ENCODE data around the gene ZDHHC17. TPM values are rescaled to one million over a fixed set of nuclear protein-coding genes. Genes with fewer than 3 reads are reported as not detected.

The ZDHHC17 gene
- total RNA-seq, 1 donor: 42.0 TPM

DNA sequence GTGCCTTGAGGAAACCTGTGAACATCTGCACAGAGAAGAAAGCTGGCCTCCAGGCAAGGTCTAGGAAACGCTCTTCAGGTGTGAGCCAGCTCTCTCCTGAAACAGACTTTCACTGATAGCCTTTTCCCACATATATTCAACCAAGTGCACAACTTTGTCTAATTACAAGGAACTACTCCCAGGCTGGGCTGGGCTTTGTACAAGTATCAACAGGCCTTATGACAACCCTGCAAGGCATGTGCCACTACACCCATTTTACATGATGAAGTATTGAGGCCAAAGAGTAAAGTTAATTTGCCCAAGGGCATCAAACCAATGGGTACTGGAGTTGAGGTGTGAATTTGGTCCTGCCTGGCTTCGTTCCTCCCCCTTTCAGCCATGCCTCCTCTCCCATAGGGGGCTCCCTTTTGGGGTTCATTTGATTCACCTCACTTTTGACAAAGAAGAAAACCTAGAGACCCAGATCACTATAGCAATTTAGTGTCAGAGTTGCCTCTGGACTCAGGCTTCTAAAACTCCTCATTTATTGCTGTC, 112.8 kb downstream of the ZDHHC17 start:
- Histone ChIP-seq H4K20me1 (ENCODE audit: insufficient read depth, low read length) (no peaks in the 10 kb centered on the region), H3K4me1 (ENCODE audit: insufficient read depth, low read length) (peaks cover 7% of the 10 kb centered on the region), H3K79me2 (ENCODE audit: insufficient read depth, low read length) (no peaks in the 10 kb centered on the region), H3K27ac (ENCODE audit: low read depth, low read length) (no peak overlapping the region), H2AFZ (ENCODE audit: low read length) (no peak overlapping the region), H3K4me2 (ENCODE audit: insufficient read depth, low read length) (no peak overlapping the region), H3K27me3 (ENCODE audit: insufficient read depth, low read length) (no peaks in the 10 kb centered on the region), H3K9me3 (ENCODE audit: low read depth, low read length) (no peaks in the 10 kb centered on the region), H3K4me3 (ENCODE audit: insufficient read depth, low read length) (no peak overlapping the region), H3K36me3 (ENCODE audit: insufficient read depth, low read length) (no peaks in the 10 kb centered on the region)
- TF ChIP-seq, protein P1, sequence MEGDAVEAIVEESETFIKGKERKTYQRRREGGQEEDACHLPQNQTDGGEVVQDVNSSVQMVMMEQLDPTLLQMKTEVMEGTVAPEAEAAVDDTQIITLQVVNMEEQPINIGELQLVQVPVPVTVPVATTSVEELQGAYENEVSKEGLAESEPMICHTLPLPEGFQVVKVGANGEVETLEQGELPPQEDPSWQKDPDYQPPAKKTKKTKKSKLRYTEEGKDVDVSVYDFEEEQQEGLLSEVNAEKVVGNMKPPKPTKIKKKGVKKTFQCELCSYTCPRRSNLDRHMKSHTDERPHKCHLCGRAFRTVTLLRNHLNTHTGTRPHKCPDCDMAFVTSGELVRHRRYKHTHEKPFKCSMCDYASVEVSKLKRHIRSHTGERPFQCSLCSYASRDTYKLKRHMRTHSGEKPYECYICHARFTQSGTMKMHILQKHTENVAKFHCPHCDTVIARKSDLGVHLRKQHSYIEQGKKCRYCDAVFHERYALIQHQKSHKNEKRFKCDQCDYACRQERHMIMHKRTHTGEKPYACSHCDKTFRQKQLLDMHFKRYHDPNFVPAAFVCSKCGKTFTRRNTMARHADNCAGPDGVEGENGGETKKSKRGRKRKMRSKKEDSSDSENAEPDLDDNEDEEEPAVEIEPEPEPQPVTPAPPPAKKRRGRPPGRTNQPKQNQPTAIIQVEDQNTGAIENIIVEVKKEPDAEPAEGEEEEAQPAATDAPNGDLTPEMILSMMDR (IDR thresholded peaks at IDR 0.05; ENCODE audit: extremely low read depth, low read depth, low read length): no peak
- DNase-seq (ENCODE audit: insufficient read length, low spot score, missing footprints): no peak

DNA sequence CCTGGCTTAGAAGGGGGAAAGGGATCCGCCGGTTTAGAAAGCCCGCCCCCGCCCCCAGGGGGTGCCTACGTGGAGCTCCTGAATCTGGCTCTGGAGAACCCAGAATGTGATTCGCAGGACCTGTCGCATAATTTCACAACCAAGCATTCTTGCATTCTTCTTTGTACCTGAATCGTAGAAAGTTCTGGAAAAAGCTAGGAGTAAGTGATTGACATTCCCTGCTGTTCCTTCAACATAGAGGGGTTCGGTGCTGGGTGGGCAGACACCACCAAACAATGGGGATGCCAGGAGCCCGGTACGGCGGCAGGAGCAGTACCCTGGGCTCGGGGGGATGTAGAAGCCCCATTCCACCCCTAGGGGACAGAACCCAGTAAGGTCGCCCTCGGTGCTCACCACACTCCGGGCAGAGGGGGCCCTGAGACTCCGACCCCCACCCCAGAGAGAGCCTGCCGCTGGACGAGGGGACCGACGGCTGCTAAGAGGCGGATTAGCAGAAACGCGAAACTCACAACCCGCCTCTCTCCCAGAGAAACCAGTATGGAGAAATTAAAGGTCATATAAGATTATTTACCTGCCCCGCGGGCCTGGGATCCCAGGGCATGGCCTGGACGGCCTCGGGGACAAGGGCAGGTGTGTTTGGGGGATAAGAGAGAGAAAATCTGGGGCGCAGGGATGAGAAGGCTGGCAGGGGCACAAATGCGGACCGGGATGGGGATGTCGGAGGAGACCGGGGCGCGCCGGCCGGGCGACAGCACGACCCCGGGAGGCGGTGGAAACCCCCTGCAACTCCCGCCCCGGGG, 114.4 kb downstream of the ZDHHC17 start:
- Histone ChIP-seq H3K36me3 (ENCODE audit: insufficient read depth, low read length) (no peaks in the 10 kb centered on the region), H4K20me1 (ENCODE audit: insufficient read depth, low read length) (no peaks in the 10 kb centered on the region), H3K4me3 (ENCODE audit: insufficient read depth, low read length) (peak overlapping the region; percentile 84), H3K4me2 (ENCODE audit: insufficient read depth, low read length) (peak overlapping the region; percentile 94), H2AFZ (ENCODE audit: low read length) (peak overlapping the region; percentile 79), H3K27ac (ENCODE audit: low read depth, low read length) (peak overlapping the region; percentile 25), H3K27me3 (ENCODE audit: insufficient read depth, low read length) (no peaks in the 10 kb centered on the region), H3K4me1 (ENCODE audit: insufficient read depth, low read length) (peaks cover 7% of the 10 kb centered on the region), H3K9me3 (ENCODE audit: low read depth, low read length) (no peaks in the 10 kb centered on the region), H3K79me2 (ENCODE audit: insufficient read depth, low read length) (no peaks in the 10 kb centered on the region)
- TF ChIP-seq, protein P1 (IDR thresholded peaks at IDR 0.05; ENCODE audit: extremely low read depth, low read depth, low read length): no peak
- peak; percentile 74 for DNase-seq (ENCODE audit: insufficient read length, low spot score, missing footprints)

DNA sequence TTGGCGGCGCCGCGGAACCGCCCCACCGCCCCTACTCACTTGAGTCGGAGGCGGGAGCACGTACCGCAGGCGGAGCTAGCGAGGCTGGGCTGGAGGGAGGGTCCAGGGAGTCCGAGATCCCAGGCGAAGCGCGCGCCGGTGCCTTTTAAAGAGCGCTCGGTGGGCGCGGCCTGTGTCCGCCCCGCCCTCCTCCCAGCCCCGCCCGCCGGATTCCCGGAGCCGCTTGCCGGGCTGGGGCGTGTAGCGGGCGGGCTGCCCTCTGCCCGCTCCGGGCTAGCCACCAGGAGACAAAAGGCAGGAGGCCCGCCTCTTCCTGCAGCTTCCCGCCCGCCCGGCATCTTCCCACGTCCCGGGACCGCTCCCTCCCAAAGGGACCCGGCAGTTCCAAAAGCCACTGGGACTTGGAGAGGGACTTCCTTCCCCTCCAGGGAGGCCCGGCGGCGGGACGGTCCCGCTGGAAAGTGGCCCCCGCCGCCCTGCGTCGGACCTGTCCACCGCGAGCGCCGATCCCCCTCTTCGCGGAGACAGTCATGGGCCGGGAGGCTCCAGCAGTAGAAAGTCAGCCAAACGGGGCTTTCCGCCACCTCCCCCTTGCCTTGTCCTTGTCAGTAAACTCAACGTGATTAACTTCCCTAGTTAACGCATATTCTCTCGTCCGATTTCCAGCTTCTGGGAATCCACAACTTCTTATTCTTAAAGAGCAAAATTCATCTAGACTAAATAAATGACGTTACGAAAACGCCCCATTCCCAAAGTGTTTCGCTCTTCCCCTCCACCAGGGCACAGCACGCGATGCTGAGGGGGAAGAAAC, 115.2 kb downstream of the ZDHHC17 start, which contains the start of gene CSRP2:
CSRP2 (minus strand) TSS at position 121 of the 811 bp plus-strand sequence. CDS start 12,759 bp downstream, outside the sequence.
- TF ChIP-seq, protein P1 (IDR thresholded peaks at IDR 0.05; ENCODE audit: extremely low read depth, low read depth, low read length): peak; percentile 36
- Histone ChIP-seq H3K9me3 (ENCODE audit: low read depth, low read length) (no peaks in the 10 kb centered on the region), H4K20me1 (ENCODE audit: insufficient read depth, low read length) (no peaks in the 10 kb centered on the region), H2AFZ (ENCODE audit: low read length) (peak within 1 kb of the TSS; percentile 92), H3K4me2 (ENCODE audit: insufficient read depth, low read length) (peak within 1 kb of the TSS; percentile 94), H3K4me1 (ENCODE audit: insufficient read depth, low read length) (peaks cover 7% of the 10 kb centered on the region), H3K4me3 (ENCODE audit: insufficient read depth, low read length) (peak within 1 kb of the TSS; percentile 84), H3K36me3 (ENCODE audit: insufficient read depth, low read length) (no peaks in the 10 kb centered on the region), H3K27ac (ENCODE audit: low read depth, low read length) (peak within 1 kb of the TSS; percentile 86), H3K27me3 (ENCODE audit: insufficient read depth, low read length) (no peaks in the 10 kb centered on the region), H3K79me2 (ENCODE audit: insufficient read depth, low read length) (no peaks in the 10 kb centered on the region)
- DNase-seq (ENCODE audit: insufficient read length, low spot score, missing footprints): peak; percentile 98
